Skeletal muscle cell (primary cell): ENCODE measurements around the gene ALG14.
"Not testable (repeated sequence)": the region's sequence is repeated elsewhere in the genome, so short reads cannot be mapped to it uniquely, and the experiment has no call there.

Source experiments
- DNase-seq: peaks from one replicate; pipeline ENCODE4 v3.0.0-alpha.2; 2010; ENCODE audit warnings: low read depth
- H3K4me3 ChIP-seq: 2 replicates; pipeline ENCODE4 v1.5.1; 2011; ENCODE audit warnings: low read depth, mild to moderate bottlenecking, control low read depth, low read length, moderate library complexity

Gene ALG14

GRCh38 chr1:95072532-95073419 lies at the start of gene ALG14:
Gene ALG14 (minus strand): TSS chr1:95072951. CDS start chr1:95072898, 53 bp downstream.
- peak; percentile 91 for DNase-seq
- H3K4me3 ChIP-seq: peak within 1 kb of the TSS; percentile 62

GRCh38 chr1:95122151-95122697 lies 49.5 kb upstream of the ALG14 start:
- no peak overlapping the region for H3K4me3 ChIP-seq
- DNase-seq: no peak

GRCh38 chr1:95119273-95119672 lies 46.5 kb upstream of the ALG14 start:
- H3K4me3 ChIP-seq: no peak overlapping the region
- no peak for DNase-seq

GRCh38 chr1:95118710-95119109 lies 46.0 kb upstream of the ALG14 start:
- no peak overlapping the region for H3K4me3 ChIP-seq

GRCh38 chr1:95118067-95118499 lies 45.3 kb upstream of the ALG14 start:
- DNase-seq: no peak
- peak overlapping the region; percentile 59 for H3K4me3 ChIP-seq

More at GRCh38 chr1:95118710-95119109, 46.0 kb upstream of the ALG14 start:
- no peak for DNase-seq

GRCh38 chr1:95117207-95118066 lies 44.7 kb upstream of the ALG14 start, which contains the start of gene TLCD4:
Gene TLCD4 (plus strand): TSS chr1:95117355. CDS start chr1:95143902, 26,547 bp downstream.
- H3K4me3 ChIP-seq: peak within 1 kb of the TSS; percentile 59
- no peak for DNase-seq

- peak overlapping the region; percentile 59 for H3K4me3 ChIP-seq
- no peak for DNase-seq
These were observed 43.9 kb upstream of the ALG14 start for GRCh38 chr1:95116580-95117206.

GRCh38 chr1:95115708-95116137 lies 43.0 kb upstream of the ALG14 start:
- H3K4me3 ChIP-seq: no peak overlapping the region
- no peak for DNase-seq

- no peak for DNase-seq
- no peak overlapping the region for H3K4me3 ChIP-seq
These were observed 40.9 kb upstream of the ALG14 start for GRCh38 chr1:95113684-95114083.

GRCh38 chr1:95111014-95111413 lies 38.3 kb upstream of the ALG14 start:
- no peak overlapping the region for H3K4me3 ChIP-seq
- no peak for DNase-seq

GRCh38 chr1:95108792-95109191 lies 36.0 kb upstream of the ALG14 start:
- no peak for DNase-seq
- no peak overlapping the region for H3K4me3 ChIP-seq

GRCh38 chr1:95098196-95098595 lies 25.4 kb upstream of the ALG14 start:
- H3K4me3 ChIP-seq: no peak overlapping the region
- no peak for DNase-seq

GRCh38 chr1:95097426-95097825 lies 24.7 kb upstream of the ALG14 start:
- DNase-seq: no peak
- no peak overlapping the region for H3K4me3 ChIP-seq

- H3K4me3 ChIP-seq: no peak overlapping the region
- peak; percentile 44 for DNase-seq
These were observed 23.6 kb upstream of the ALG14 start for GRCh38 chr1:95096218-95096841.

GRCh38 chr1:95095833-95096217 lies 23.1 kb upstream of the ALG14 start:
- DNase-seq: no peak
- H3K4me3 ChIP-seq: no peak overlapping the region

- H3K4me3 ChIP-seq: no peak overlapping the region
- DNase-seq: no peak
These were observed 22.2 kb upstream of the ALG14 start for GRCh38 chr1:95094923-95095322.

- H3K4me3 ChIP-seq: no peak overlapping the region
- DNase-seq: no peak
These were observed 20.5 kb upstream of the ALG14 start for GRCh38 chr1:95093296-95093695.

- DNase-seq, H3K4me3 ChIP-seq: not testable (repeated sequence)
These were observed 20.1 kb upstream of the ALG14 start for GRCh38 chr1:95092891-95093290.

- not testable (repeated sequence) for H3K4me3 ChIP-seq, DNase-seq
These were observed 18.5 kb upstream of the ALG14 start for GRCh38 chr1:95091290-95091689.
